IMR-90 (cell line): ENCODE measurements around the gene TXLNA. TPM values are rescaled to one million over a fixed set of nuclear protein-coding genes. Genes with fewer than 3 reads are reported as not detected.
A peak's percentile ranks its signal among the peaks of the same experiment; 100 is the strongest.

Experiments used
- ATAC-seq: fragments of 200-7000 bp; cut with Tn5 transposase; 2 replicates; pipeline ENCODE4 v1.9.1; 2020; ENCODE audit warnings: low read depth, mild to moderate bottlenecking, moderate library complexity
- BruUV-seq: library from RNA; stranded (reverse); fragments of 400-500 nt; replicated peaks from 2 replicates; lab custom pipeline; 2021; lab: Mats Ljungman, UMichigan
- CTCF ChIA-PET: fragments of 300-600 bp; formaldehyde crosslinking; extraction: SDS; loops from one replicate; lab custom pipeline; 2021; ENCODE audit warnings: antibody characterized with exemption; lab: Yijun Ruan, JAX
- POLR2A ChIA-PET: fragments of 300-600 bp; sonication (Branson Sonifier 250); formaldehyde crosslinking; loops from one replicate; lab custom pipeline; 2022; ENCODE audit warnings: antibody characterized with exemption; ENCODE audit not compliant: unreplicated experiment; lab: Charles Lee
- DNase-seq: peaks from one replicate; pipeline ENCODE4 v3.0.0; 2013
- H2AFZ ChIP-seq: replicated peaks from 2 replicates; pipeline ENCODE3; 2013; ENCODE audit warnings: low read length, mild to moderate bottlenecking; ENCODE audit not compliant: poor library complexity
- H2AK5ac ChIP-seq: 2 replicates; pipeline ENCODE4 v1.6.1; 2013; ENCODE audit warnings: low read depth, low read length, inconsistent platforms
- H2AK9ac ChIP-seq: replicated peaks from 2 replicates; pipeline ENCODE3; 2013; ENCODE audit warnings: mild to moderate bottlenecking, low read depth, low read length, moderate library complexity; ENCODE audit not compliant: poor library complexity
- H2BK120ac ChIP-seq: 2 replicates; pipeline ENCODE4 v1.6.1; 2013; ENCODE audit warnings: low read depth, low read length, inconsistent platforms
- H2BK15ac ChIP-seq: 3 replicates; pipeline ENCODE4 v1.6.1; 2013; ENCODE audit warnings: low read depth, low read length, inconsistent platforms
- H2BK20ac ChIP-seq: 2 replicates; pipeline ENCODE4 v1.6.1; 2013; ENCODE audit warnings: low read depth, mild to moderate bottlenecking, inconsistent platforms, low read length, moderate library complexity
- H2BK5ac ChIP-seq: 2 replicates; pipeline ENCODE4 v1.6.1; 2013; ENCODE audit warnings: mild to moderate bottlenecking, low read depth, low read length, inconsistent platforms; ENCODE audit not compliant: poor library complexity, severe bottlenecking
- H3K14ac ChIP-seq: replicated peaks from 2 replicates; pipeline ENCODE4 v1.6.1; 2013; ENCODE audit warnings: low read depth, low read length, inconsistent platforms
- H3K18ac ChIP-seq: 2 replicates; pipeline ENCODE4 v1.6.1; 2013; ENCODE audit warnings: low read depth, low read length, control low read depth
- H3K23ac ChIP-seq: 2 replicates; pipeline ENCODE4 v1.6.1; 2013; ENCODE audit warnings: low read depth, low read length, inconsistent platforms
- H3K27ac ChIP-seq: 2 replicates; pipeline ENCODE4 v1.5.1; 2013; ENCODE audit warnings: mild to moderate bottlenecking, control low read depth, low read length; ENCODE audit not compliant: insufficient read depth
- H3K27me3 ChIP-seq: 2 replicates; pipeline ENCODE4 v1.6.1; 2013; ENCODE audit warnings: low read length; ENCODE audit not compliant: control insufficient read depth, insufficient read depth
- H3K36me3 ChIP-seq: 2 replicates; pipeline ENCODE4 v1.6.1; 2013; ENCODE audit warnings: low read length, mixed read lengths; ENCODE audit not compliant: control insufficient read depth, insufficient read depth
- H3K4ac ChIP-seq: 2 replicates; pipeline ENCODE4 v1.6.1; 2013; ENCODE audit warnings: low read depth, low read length, inconsistent platforms
- H3K4me1 ChIP-seq: 2 replicates; pipeline ENCODE4 v1.6.1; 2013; ENCODE audit warnings: low read length, mixed read lengths; ENCODE audit not compliant: control insufficient read depth, insufficient read depth
- H3K4me2 ChIP-seq: 2 replicates; pipeline ENCODE4 v1.6.1; 2013; ENCODE audit warnings: low read depth, mild to moderate bottlenecking, control low read depth, low read length, moderate library complexity
- H3K4me3 ChIP-seq: 2 replicates; pipeline ENCODE4 v1.5.1; 2013; ENCODE audit warnings: low read depth, mild to moderate bottlenecking, control low read depth, low read length, moderate library complexity; ENCODE audit not compliant: insufficient read depth
- H3K56ac ChIP-seq: 2 replicates; pipeline ENCODE4 v1.6.1; 2013; ENCODE audit warnings: low read length, inconsistent platforms; ENCODE audit not compliant: insufficient read depth; ENCODE audit errors: extremely low read depth
- H3K79me1 ChIP-seq, 2 experiments: 2 replicates each; pipeline ENCODE4 v1.6.1; 2013; ENCODE audit warnings: low read length in 2 of 2, inconsistent platforms in 1 of 2, low read depth in 1 of 2
- H3K9ac ChIP-seq: 2 replicates; pipeline ENCODE4 v1.6.1; 2013; ENCODE audit warnings: low read depth, low read length, control low read depth
- H3K9me1 ChIP-seq: 2 replicates; pipeline ENCODE4 v1.6.1; 2013; ENCODE audit warnings: low read length, inconsistent platforms; ENCODE audit not compliant: insufficient read depth
- H3K9me3 ChIP-seq: 2 replicates; pipeline ENCODE4 v1.6.1; 2013; ENCODE audit warnings: low read length; ENCODE audit not compliant: control insufficient read depth, insufficient read depth
- H4K20me1 ChIP-seq: 2 replicates; pipeline ENCODE4 v1.6.1; 2013; ENCODE audit warnings: low read length, inconsistent platforms; ENCODE audit not compliant: insufficient read depth
- H4K5ac ChIP-seq: 2 replicates; pipeline ENCODE4 v1.6.1; 2013; ENCODE audit warnings: mild to moderate bottlenecking, low read depth, low read length, control low read depth
- H4K8ac ChIP-seq, 2 experiments: 2 replicates each; pipeline ENCODE4 v1.6.1; 2013; ENCODE audit warnings: low read depth in 2 of 2, low read length in 2 of 2, control low read depth in 1 of 2, inconsistent platforms in 1 of 2
- H4K91ac ChIP-seq: 2 replicates; pipeline ENCODE4 v1.6.1; 2013; ENCODE audit warnings: low read depth, low read length, inconsistent platforms; ENCODE audit not compliant: insufficient read depth
- BHLHE40 ChIP-seq: fragments of 150-350 bp; IDR thresholded peaks from 2 replicates; pipeline ENCODE4 v1.6.1; 2016; ENCODE audit warnings: mild to moderate bottlenecking, low read depth, low read length
- CEBPB ChIP-seq: IDR thresholded peaks from 2 replicates; pipeline ENCODE4 v1.6.1; 2012; ENCODE audit warnings: low read depth, low read length, improper control_type of control experiment
- CTCF ChIP-seq: conservative IDR thresholded peaks from 2 replicates; pipeline ENCODE4 v1.5.1; 2012; ENCODE audit warnings: mild to moderate bottlenecking, low read depth, low read length, improper control_type of control experiment
- FOS ChIP-seq: fragments of 150-350 bp; IDR thresholded peaks from 2 replicates; pipeline ENCODE4 v1.6.1; 2016; ENCODE audit warnings: low read depth, low read length
- MAFK ChIP-seq: IDR thresholded peaks from 2 replicates; pipeline ENCODE4 v1.6.1; 2012; ENCODE audit warnings: low read depth, low read length, improper control_type of control experiment
- MAZ ChIP-seq: IDR thresholded peaks from 2 replicates; pipeline ENCODE4 v1.6.1; 2012; ENCODE audit warnings: low read depth, mild to moderate bottlenecking, low read length, improper control_type of control experiment, moderate library complexity, borderline replicate concordance
- MXI1 ChIP-seq: IDR thresholded peaks from 2 replicates; pipeline ENCODE4 v1.6.1; 2012; ENCODE audit warnings: low read depth, mild to moderate bottlenecking, low read length, moderate library complexity, borderline replicate concordance
- NFE2L2 ChIP-seq: fragments of 150-350 bp; IDR thresholded peaks from 2 replicates; pipeline ENCODE4 v1.6.1; 2016; ENCODE audit warnings: low read depth, mild to moderate bottlenecking, low read length
- POLR2A ChIP-seq: IDR thresholded peaks from 2 replicates; pipeline ENCODE4 v1.6.1; 2012; ENCODE audit warnings: mild to moderate bottlenecking, low read depth, low read length
- RAD21 ChIP-seq: IDR thresholded peaks from 2 replicates; pipeline ENCODE4 v1.6.1; 2012; ENCODE audit warnings: low read length, improper control_type of control experiment
- RCOR1 ChIP-seq: IDR thresholded peaks from 2 replicates; pipeline ENCODE4 v1.6.1; 2012; ENCODE audit warnings: mild to moderate bottlenecking, low read length, improper control_type of control experiment; ENCODE audit not compliant: insufficient replicate concordance
- RFX5 ChIP-seq: IDR thresholded peaks from 2 replicates; pipeline ENCODE4 v1.8.0; 2012; ENCODE audit warnings: low read depth, mild to moderate bottlenecking, low read length, moderate library complexity
- SMC3 ChIP-seq: fragments of 150-350 bp; IDR thresholded peaks from 2 replicates; pipeline ENCODE4 v1.6.1; 2016; ENCODE audit warnings: low read depth, mild to moderate bottlenecking, antibody characterized with exemption, low read length, moderate library complexity
- USF2 ChIP-seq: fragments of 150-350 bp; IDR thresholded peaks from 2 replicates; pipeline ENCODE4 v1.6.1; 2017; ENCODE audit warnings: mild to moderate bottlenecking, antibody characterized with exemption, low read length, low read depth
- WGBS, 2 experiments: methylation state at CpG; one replicate each; pipeline versions ENCODE4 v1.1.5 to v1.1.7; 2013; ENCODE audit warnings: missing lambda C conversion rate in 2 of 2; ENCODE audit not compliant: insufficient read length in 1 of 2; ENCODE audit errors: extremely low coverage in 2 of 2; 5-methylcytosine and 5-hydroxymethylcytosine counted together
- dilution Hi-C: fragments of 300-500 bp; cut with HindIII; formaldehyde crosslinking; loops from one replicate; pipeline ENCODE4 v1.14.3; 2018; ENCODE audit warnings: low sequenced_read_pairs; ENCODE audit not compliant: unreplicated experiment
- in situ Hi-C: fragments of 300-500 bp; cut with MboI; formaldehyde crosslinking; loops from 3 replicates; pipeline ENCODE4 v1.14.3; 2019; ENCODE audit warnings: low sequenced_read_pairs, inconsistent platforms, mixed read lengths
- intact Hi-C: fragments of 100-400 bp; cut with micrococcal nuclease; formaldehyde crosslinking; loops from 2 replicates; pipeline ENCODE4 v1.10.0; 2022
- polyA plus RNA-seq, 3 experiments: library from polyadenylated mRNA; depleted of rRNA; stranded (reverse); fragments of >200 nt; gene quantifications; 2 replicates each; pipeline ENCODE4 v1.2.3, GENCODE V29; 2012; ENCODE audit warnings: low replicate concordance in 1 of 3
- total RNA-seq: library from RNA; depleted of rRNA; stranded (reverse); fragments of >200 nt; gene quantifications from 2 replicates; pipeline ENCODE4 v1.2.3, GENCODE V29; 2012

The TXLNA gene
- total and polyA plus RNA-seq, 2 of the 4 experiments (the other 2 are of a cell fraction): 47.6 to 102 TPM

GRCh38 chr1:32241001-32241763 is 61.7 kb downstream of the TXLNA start:
- H3K4me2 ChIP-seq: peak overlapping the region; percentile 86
- H4K5ac ChIP-seq: peak overlapping the region; percentile 89
- intact Hi-C loops: loop anchor here (5.0 kb wide), 2 partner anchors 71 to 91 kb away; no protein-coding TSS in a partner anchor
- H3K4ac ChIP-seq: peak overlapping the region; percentile 84
- no peaks in the 10 kb centered on the region for H3K36me3 ChIP-seq
- 2% methylated on average over 30 of the region's 55 CpGs; no CpG with 5 or more reads in 1 of the 2 experiments for WGBS, 2 experiments
- ChIA-PET POLR2A (no interaction called here), CTCF (interaction anchor here (0.6 to 1.9 kb wide), 5 partner anchors 8 to 75 kb away, joined by 3 to 6 read pairs (median 4); no protein-coding TSS in a partner anchor)
- ATAC-seq (peak; percentile 57), DNase-seq (peak; percentile 66)
- peak overlapping the region; percentile 79 for H4K91ac ChIP-seq
- H3K9ac ChIP-seq: peak overlapping the region; percentile 66
- peak overlapping the region; percentile 32; the same call in 1 of the 2 replicates for H2AK5ac ChIP-seq
- peak overlapping the region; percentile 42 for H3K18ac ChIP-seq
- H3K56ac ChIP-seq: peak overlapping the region; percentile 56; the same call in 1 of the 2 replicates
- H3K9me1 ChIP-seq: 0 out of 2 replicates have a peak, but pooled peaks cover 11% of the 10 kb centered on the region
- peaks cover 0 to 29% of the 10 kb centered on the region in 2 experiments; a peak in 2 of 4 replicates for H3K79me1 ChIP-seq
- H2BK120ac ChIP-seq: peak overlapping the region; percentile 72
- dilution Hi-C loops: no loop called here
- H3K23ac ChIP-seq: peak overlapping the region; percentile 93
- peak overlapping the region; percentile 89 for H2AFZ ChIP-seq
- peak overlapping the region; percentile 93 for H3K14ac ChIP-seq
- peaks cover 7% of the 10 kb centered on the region for H3K4me1 ChIP-seq
- in situ Hi-C loops: no loop called here
- H4K20me1 ChIP-seq: no peaks in the 10 kb centered on the region
- peak overlapping the region; percentile 87 to 89 for H4K8ac ChIP-seq
- no peaks in the 10 kb centered on the region for H3K27me3 ChIP-seq
- H3K9me3 ChIP-seq: no peaks in the 10 kb centered on the region
- H3K4me3 ChIP-seq: peak overlapping the region; percentile 51
- peak overlapping the region; percentile 0 for H2BK5ac ChIP-seq
- H2BK15ac ChIP-seq: peak overlapping the region; percentile 42; the same call in 2 of the 3 replicates
- H3K27ac ChIP-seq: peak overlapping the region; percentile 45
- peak overlapping the region; percentile 41 for H2BK20ac ChIP-seq
- H2AK9ac ChIP-seq: peak overlapping the region; percentile 97
- no TSS peak for BruUV-seq
- TF ChIP-seq BHLHE40: no peak
- no peak for TF ChIP-seq MAFK
- 0 out of 2 replicates have a peak, but pooled peaks have one; percentile 10 for TF ChIP-seq CTCF
- TF ChIP-seq MXI1: no peak
- TF ChIP-seq POLR2A: peak; percentile 51; the same call in 1 of the 2 replicates
- peak; percentile 61 for TF ChIP-seq MAZ
- TF ChIP-seq NFE2L2: no peak
- TF ChIP-seq CEBPB: peak; percentile 45; the same call in 1 of the 2 replicates
- TF ChIP-seq SMC3: peak; percentile 11; the same call in 1 of the 2 replicates
- TF ChIP-seq RCOR1: peak; percentile 52
- TF ChIP-seq USF2: no peak
- no peak for TF ChIP-seq RAD21
- TF ChIP-seq FOS: peak; percentile 75; the same call in 1 of the 2 replicates
- no peak for TF ChIP-seq RFX5
